GM12892 (cell line): ENCODE results near the gene IL18R1.

ENCODE experiments used
- POLR2A ChIP-seq: IDR thresholded peaks from 2 replicates; pipeline ENCODE4 v1.6.1; 2011; ENCODE audit warnings: low read depth, low read length, control low read depth
- POLR2AphosphoS5 ChIP-seq: IDR thresholded peaks from 2 replicates; pipeline ENCODE4 v1.6.1; 2011; ENCODE audit warnings: low read depth, low read length, control low read depth

DNA sequence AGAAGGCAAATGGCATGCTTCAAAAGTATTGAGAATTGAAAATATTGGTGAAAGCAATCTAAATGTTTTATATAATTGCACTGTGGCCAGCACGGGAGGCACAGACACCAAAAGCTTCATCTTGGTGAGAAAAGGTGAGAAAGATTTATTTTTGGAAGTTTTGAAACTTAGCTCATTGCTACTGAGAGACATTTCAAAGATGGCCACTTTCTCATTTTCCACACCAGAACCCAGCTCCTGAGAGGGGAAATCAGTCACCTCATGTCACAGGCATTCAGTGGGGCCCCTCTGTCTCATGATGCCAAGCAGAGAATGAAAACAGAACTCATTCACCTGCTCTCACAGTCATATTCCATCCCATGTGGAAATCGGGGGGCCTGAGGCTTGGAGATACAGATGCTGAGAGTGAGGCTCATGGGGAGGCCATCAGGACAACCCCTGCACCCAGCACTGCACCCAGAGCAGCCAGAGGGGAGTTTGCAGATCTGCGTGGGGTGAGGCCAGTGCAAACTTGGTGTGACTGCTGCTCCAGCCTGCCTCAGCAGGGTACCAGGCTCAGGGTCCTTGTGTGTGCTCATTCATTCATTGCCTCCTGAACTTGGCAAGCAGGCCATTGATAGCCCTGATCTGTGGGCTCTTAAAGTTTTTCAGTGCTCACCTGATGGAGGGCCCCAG lies 31.4 kb downstream of the IL18R1 start:
- TF ChIP-seq POLR2A: no peak
- no peak for TF ChIP-seq POLR2AphosphoS5
